ENCODE data around the gene TTC29. TPM values are rescaled to one million over a fixed set of nuclear protein-coding genes. Genes with fewer than 3 reads are reported as not detected.
"Not testable (repeated sequence)": the region's sequence is repeated elsewhere in the genome, so short reads cannot be mapped to it uniquely, and the experiment has no call there.

Gene TTC29
- total RNA-seq, 1 donor from 2014 or later = 0.30 TPM

DNA sequence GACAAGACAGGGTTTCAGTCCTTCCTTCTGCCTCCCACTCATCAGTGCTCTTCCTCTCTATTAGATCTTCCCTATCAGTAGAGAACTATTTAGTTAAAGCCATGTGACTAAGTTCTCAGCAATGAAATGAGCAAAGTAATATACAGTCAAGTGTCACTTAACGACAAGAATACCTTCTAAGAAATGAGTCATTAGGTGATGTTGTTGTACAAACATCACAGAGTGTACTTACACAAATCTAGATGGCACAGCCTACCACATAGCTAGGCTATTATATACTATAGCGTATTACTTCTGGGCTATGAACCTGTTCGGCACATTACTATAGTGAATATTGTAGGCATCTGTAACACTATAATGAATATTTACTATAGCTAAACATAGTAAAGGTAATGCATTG is 235.7 kb downstream of the TTC29 start:
- DNase-seq (ENCODE audit: low read depth) = no peak

- no peak for DNase-seq (ENCODE audit: low read depth)
Observed at GRCh38 chr4:146699910-146700309, 245.8 kb downstream of the TTC29 start.

GRCh38 chr4:146674829-146675570 is 270.7 kb downstream of the TTC29 start:
- no peak for DNase-seq (ENCODE audit: low read depth)

DNA sequence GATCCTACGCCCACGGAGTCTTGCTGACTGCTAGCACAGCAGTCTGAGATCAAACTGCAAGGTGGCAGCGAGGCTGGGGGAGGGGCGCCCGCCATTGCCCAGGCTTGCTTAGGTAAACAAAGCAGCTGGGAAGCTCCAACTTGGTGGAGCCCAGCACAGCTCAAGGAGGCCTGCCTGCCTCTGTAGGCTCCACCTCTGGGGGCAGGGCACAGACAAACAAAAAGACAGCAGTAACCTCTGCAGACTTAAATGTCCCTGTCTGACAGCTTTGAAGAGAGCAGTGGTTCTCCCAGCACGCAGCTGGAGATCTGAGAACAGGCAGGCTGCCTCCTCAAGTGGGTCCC is 281.7 kb downstream of the TTC29 start:
- DNase-seq (ENCODE audit: low read depth) = not testable (repeated sequence)

GRCh38 chr4:146661367-146661766 is 284.3 kb downstream of the TTC29 start:
- no peak for DNase-seq (ENCODE audit: low read depth)
